Mesodermal cell (in vitro differentiated cells): ENCODE measurements around the gene MANBA.

Experiments used
- H3K27ac ChIP-seq: 2 replicates; pipeline ENCODE4 v1.7.0; 2013; ENCODE audit warnings: mild to moderate bottlenecking, low read depth, low read length, moderate library complexity; ENCODE audit not compliant: severe bottlenecking
- H3K36me3 ChIP-seq: 2 replicates; pipeline ENCODE4 v1.7.1; 2013; ENCODE audit warnings: mild to moderate bottlenecking, low read length, moderate library complexity; ENCODE audit not compliant: control insufficient read depth, insufficient read depth
- H3K4me1 ChIP-seq: one replicate; pipeline ENCODE4 v1.7.1; 2013; ENCODE audit warnings: mild to moderate bottlenecking, low read length; ENCODE audit not compliant: insufficient read depth, control insufficient read depth, poor library complexity, severe bottlenecking
- H3K4me3 ChIP-seq: 2 replicates; pipeline ENCODE4 v1.7.0; 2013; ENCODE audit warnings: low read length, control low read depth, mild to moderate bottlenecking; ENCODE audit not compliant: insufficient read depth, poor library complexity, severe bottlenecking; ENCODE audit errors: extremely low read depth
- H3K9me3 ChIP-seq: 2 replicates; pipeline ENCODE4 v1.7.1; 2013; ENCODE audit warnings: mild to moderate bottlenecking, low read length, moderate library complexity; ENCODE audit not compliant: control insufficient read depth
- WGBS, 2 experiments: methylation state at CpG; one replicate each; pipeline ENCODE4 v1.1.5; 2013; ENCODE audit warnings: missing lambda C conversion rate in 2 of 2; ENCODE audit not compliant: insufficient coverage in 2 of 2; 5-methylcytosine and 5-hydroxymethylcytosine counted together

Gene MANBA

DNA sequence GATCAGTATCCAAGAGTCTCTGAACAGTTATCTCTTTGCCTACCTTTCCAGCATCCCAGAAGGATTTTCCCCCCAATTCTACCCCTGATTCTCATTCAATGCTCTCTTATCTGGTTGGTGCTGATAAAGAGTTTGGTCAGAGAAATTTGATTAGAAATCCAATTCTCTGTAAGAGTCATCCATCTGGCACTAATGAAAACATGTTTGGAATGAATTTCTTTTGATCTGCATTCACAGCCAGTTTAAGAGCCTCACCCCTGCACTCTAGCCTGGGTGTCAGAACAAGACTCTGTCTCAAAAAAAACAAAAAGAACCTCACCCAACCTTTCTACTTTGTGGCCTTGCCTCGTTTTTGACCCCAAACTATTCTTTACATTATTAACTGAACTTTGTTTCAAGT, 122.1 kb downstream of the MANBA start:
- Histone ChIP-seq H3K4me3 (no peak overlapping the region), H3K9me3 (no peaks in the 10 kb centered on the region), H3K27ac (no peak overlapping the region), H3K36me3 (peaks cover 20% of the 10 kb centered on the region), H3K4me1 (no peaks in the 10 kb centered on the region)
- WGBS, 2 experiments, result no CpG with 5 or more reads among the region's 1 CpG

DNA sequence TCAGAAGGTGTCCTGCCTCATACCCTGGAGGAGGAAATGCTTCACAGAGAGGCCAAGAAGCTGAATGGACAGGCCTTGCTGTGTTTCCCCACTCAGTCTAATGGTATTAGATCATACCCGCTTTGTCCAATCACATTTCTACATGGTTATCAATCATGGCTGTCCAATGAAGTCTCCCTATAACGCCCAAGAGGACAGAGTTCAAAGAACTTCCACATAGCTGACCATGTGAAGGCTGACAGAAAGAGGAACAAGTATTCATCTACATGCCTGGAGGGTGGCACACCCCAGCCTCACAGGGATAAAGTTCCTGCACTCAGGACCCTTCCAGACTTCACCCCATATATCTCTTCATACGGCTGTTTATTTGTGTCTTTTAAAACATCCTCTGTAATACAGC, 123.4 kb downstream of the MANBA start:
- Histone ChIP-seq H3K4me1 (no peaks in the 10 kb centered on the region), H3K4me3 (no peak overlapping the region), H3K36me3 (peaks cover 27% of the 10 kb centered on the region), H3K9me3 (no peaks in the 10 kb centered on the region), H3K27ac (no peak overlapping the region)
- WGBS, 2 experiments, result 93 to 97% methylated on average over 2 to 3 of the region's 3 CpGs

- H3K9me3 ChIP-seq, result no peaks in the 10 kb centered on the region
- H3K4me1 ChIP-seq, result no peaks in the 10 kb centered on the region
- no peak overlapping the region for H3K27ac ChIP-seq
- peaks cover 22% of the 10 kb centered on the region for H3K36me3 ChIP-seq
- 89% methylated on average over 6 of the region's 6 CpGs for WGBS, 2 experiments
- H3K4me3 ChIP-seq, result no peak overlapping the region
These were observed 127.7 kb downstream of the MANBA start for GRCh38 chr4:102633100-102633499.

DNA sequence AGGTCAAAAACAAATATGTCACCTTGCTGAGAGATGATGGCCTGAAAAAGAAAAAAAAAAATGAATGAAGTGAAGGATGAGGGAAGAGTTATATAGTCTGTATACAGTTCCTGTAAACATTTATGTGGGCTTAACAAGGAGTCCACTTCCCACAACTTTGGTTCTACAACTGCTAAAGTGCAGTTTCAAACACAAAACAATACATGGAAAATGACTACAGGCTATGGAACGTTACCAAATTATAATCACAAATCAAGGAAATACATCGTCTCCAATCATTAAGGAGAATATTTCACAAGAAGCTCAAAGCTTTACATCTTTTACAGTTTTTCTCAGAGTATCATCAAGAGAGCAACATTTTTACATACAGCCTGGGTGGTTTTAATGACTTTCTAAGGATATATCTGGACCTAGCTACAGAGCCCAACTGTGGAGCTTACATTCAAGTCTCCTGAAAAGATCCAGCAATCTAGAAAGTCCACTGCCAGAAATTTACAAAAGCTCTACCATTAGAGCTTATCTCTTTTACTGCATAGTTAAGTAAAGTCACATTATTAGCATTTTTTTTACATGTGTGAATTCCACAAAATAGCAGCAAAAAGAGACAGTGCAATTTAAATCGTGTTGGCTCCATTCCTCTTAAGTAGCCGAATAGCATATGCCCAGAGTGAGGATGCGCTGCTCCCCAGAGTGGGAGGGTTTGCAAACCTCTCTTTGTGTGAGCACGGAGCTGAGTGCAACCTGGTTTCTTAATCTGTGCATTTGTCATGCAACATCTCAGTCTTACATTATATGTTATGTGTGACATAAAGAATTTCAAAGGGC, 128.3 kb downstream of the MANBA start:
- no peaks in the 10 kb centered on the region for H3K4me1 ChIP-seq
- H3K9me3 ChIP-seq, result no peaks in the 10 kb centered on the region
- 66 to 69% methylated on average over 5 of the region's 6 CpGs for WGBS, 2 experiments
- no peak overlapping the region for H3K27ac ChIP-seq
- H3K4me3 ChIP-seq, result no peak overlapping the region
- H3K36me3 ChIP-seq, result peaks cover 16% of the 10 kb centered on the region

GRCh38 chr4:102631616-102632015, 129.2 kb downstream of the MANBA start:
- H3K9me3 ChIP-seq, result no peaks in the 10 kb centered on the region
- H3K4me1 ChIP-seq, result no peaks in the 10 kb centered on the region
- no peak overlapping the region for H3K4me3 ChIP-seq
- peaks cover 13% of the 10 kb centered on the region for H3K36me3 ChIP-seq
- 89 to 98% methylated on average over 5 to 6 of the region's 7 CpGs for WGBS, 2 experiments
- no peak overlapping the region for H3K27ac ChIP-seq

- H3K9me3 ChIP-seq, result no peaks in the 10 kb centered on the region
- no peaks in the 10 kb centered on the region for H3K4me1 ChIP-seq
- no peak overlapping the region for H3K4me3 ChIP-seq
- H3K36me3 ChIP-seq, result peaks cover 12% of the 10 kb centered on the region
- H3K27ac ChIP-seq, result no peak overlapping the region
- 88 to 94% methylated on average over 12 of the region's 13 CpGs for WGBS, 2 experiments
These were observed 131.1 kb downstream of the MANBA start for GRCh38 chr4:102629673-102630072.

DNA sequence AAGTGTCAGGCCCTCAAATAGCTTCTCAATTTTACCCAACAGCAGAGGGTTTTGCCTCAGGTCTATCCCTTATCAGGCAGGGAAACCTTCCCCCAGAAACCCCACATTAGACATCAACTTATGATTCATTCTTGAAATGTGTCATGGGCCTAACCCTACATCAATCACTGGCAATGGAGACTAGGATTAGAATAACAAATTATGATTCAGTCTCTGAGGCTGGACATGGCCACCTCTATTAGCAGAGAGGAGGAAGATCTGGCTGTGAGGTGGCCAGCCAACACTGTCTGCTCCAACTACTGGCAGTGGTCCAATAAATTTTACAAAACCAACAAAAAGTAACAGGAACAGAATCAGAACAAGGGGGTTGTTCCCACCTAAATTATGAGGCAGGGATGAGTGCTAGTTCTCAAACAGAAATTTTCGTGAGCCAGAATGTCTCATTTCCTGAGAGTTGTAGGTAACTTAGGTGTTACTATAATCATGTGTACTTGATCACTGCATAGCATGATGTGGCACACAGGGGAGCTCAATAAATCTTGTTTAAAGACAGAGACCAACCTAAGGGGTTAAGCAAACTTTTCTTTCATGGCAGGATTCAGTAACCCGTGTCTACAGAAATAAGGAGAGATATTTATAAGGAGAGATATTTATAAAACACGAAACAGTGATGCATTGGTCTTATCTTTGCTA, 132.8 kb downstream of the MANBA start:
- Histone ChIP-seq H3K4me1 (peaks cover 3% of the 10 kb centered on the region), H3K4me3 (no peak overlapping the region), H3K9me3 (no peaks in the 10 kb centered on the region), H3K27ac (no peak overlapping the region), H3K36me3 (peaks cover 4% of the 10 kb centered on the region)
- 89 to 100% methylated on average over 2 of the region's 3 CpGs for WGBS, 2 experiments

DNA sequence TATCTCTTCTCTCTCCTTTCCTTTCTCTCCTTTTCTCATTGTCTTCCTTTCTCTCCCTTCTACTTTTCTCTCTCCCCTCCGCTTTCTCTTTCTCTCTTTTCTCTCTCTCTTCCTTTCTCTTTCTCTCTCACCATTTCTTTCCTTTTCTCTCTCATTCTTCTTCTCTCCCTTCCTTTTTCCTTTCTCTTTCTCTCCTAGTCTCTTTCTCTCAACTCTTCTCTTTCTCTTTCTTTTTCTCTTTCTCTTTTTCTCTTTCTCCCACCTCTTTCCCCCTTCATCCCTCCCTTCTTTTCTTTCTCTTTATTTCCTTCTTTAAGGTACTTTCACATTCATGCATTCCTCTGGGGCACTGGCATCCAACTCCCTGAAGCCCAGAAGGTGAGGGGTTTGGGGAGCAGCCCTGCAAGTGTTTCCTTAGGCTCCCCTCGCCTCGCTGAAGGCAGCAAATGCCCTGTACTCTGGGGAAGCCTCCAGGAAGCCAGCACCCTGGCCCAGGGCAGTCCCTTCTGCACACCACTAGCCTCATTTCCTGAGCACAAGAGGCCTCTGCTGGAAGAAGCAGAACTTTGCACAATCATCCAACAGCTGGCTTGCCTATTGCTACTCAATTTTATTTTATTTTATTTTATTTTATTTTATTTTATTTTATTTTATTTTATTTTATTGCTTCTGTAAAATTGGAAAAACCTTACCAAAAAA, 135.4 kb downstream of the MANBA start:
- Histone ChIP-seq H3K36me3 (no peaks in the 10 kb centered on the region), H3K4me3 (no peak overlapping the region), H3K27ac (no peak overlapping the region), H3K9me3 (no peaks in the 10 kb centered on the region), H3K4me1 (peaks cover 15% of the 10 kb centered on the region)
- WGBS, 2 experiments, result 62 to 97% methylated on average over 1 to 3 of the region's 3 CpGs

DNA sequence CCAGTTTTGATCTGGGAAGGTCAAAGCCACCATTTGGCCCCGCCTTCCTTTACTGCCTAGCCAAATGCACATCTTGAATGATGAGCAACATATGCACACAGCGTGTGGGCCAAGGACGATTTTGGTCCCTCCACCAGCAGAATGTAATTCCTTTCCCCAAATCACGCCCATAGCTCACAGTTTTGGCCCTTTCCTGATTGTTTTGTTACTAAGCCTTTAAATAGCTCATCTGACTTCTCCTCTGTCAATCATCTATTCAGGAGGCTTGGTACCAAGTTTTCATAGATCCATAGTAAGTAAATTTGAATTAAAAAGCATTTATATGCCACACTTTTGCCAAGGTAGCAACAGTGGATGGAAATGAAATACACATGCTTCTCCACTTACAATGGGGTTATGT, 136.3 kb downstream of the MANBA start:
- no peaks in the 10 kb centered on the region for H3K9me3 ChIP-seq
- H3K36me3 ChIP-seq, result no peaks in the 10 kb centered on the region
- no peak overlapping the region for H3K27ac ChIP-seq
- H3K4me3 ChIP-seq, result no peak overlapping the region
- H3K4me1 ChIP-seq, result peaks cover 17% of the 10 kb centered on the region
- WGBS, 2 experiments, result 82 to 96% methylated on average over 2 to 4 of the region's 4 CpGs

GRCh38 chr4:102623622-102624021, 137.1 kb downstream of the MANBA start:
- H3K4me1 ChIP-seq, result peaks cover 17% of the 10 kb centered on the region
- no peak overlapping the region for H3K27ac ChIP-seq
- no peak overlapping the region for H3K4me3 ChIP-seq
- H3K9me3 ChIP-seq, result no peaks in the 10 kb centered on the region
- no peaks in the 10 kb centered on the region for H3K36me3 ChIP-seq
- 83 to 96% methylated on average over 3 to 5 of the region's 5 CpGs for WGBS, 2 experiments
